Mesendoderm (in vitro differentiated cells): ENCODE measurements around the gene INCA1.

Source experiments
- DNase-seq: peaks from one replicate; pipeline ENCODE4 v3.0.0; 2013
- H2AK5ac ChIP-seq: 2 replicates; pipeline ENCODE4 v1.6.1; 2013; ENCODE audit warnings: low read length, inconsistent platforms
- H2BK120ac ChIP-seq: 2 replicates; pipeline ENCODE4 v1.6.1; 2013; ENCODE audit warnings: low read depth, mild to moderate bottlenecking, low read length, moderate library complexity, mixed read lengths
- H2BK15ac ChIP-seq: replicated peaks from 2 replicates; pipeline ENCODE4 v1.6.1; 2013; ENCODE audit warnings: low read depth, mild to moderate bottlenecking, moderate library complexity
- H2BK5ac ChIP-seq: 2 replicates; pipeline ENCODE4 v1.6.1; 2013; ENCODE audit warnings: low read length, inconsistent platforms
- H3K18ac ChIP-seq: 2 replicates; pipeline ENCODE4 v1.6.1; 2013; ENCODE audit warnings: mild to moderate bottlenecking, low read length, mixed read lengths
- H3K23ac ChIP-seq: one replicate; pipeline ENCODE4 v1.6.1; 2013; ENCODE audit warnings: low read length
- H3K27ac ChIP-seq: 2 replicates; pipeline ENCODE4 v1.5.1; 2013; ENCODE audit warnings: low read depth, mild to moderate bottlenecking, inconsistent platforms, low read length, moderate library complexity
- H3K27me3 ChIP-seq: 2 replicates; pipeline ENCODE4 v1.6.1; 2013; ENCODE audit warnings: low read length, control low read depth, mild to moderate bottlenecking, inconsistent platforms; ENCODE audit not compliant: insufficient read depth, poor library complexity
- H3K36me3 ChIP-seq: 2 replicates; pipeline ENCODE4 v1.6.1; 2013; ENCODE audit warnings: low read length, inconsistent platforms; ENCODE audit not compliant: control insufficient read depth, insufficient read depth
- H3K4ac ChIP-seq: one replicate; pipeline ENCODE4 v1.6.1; 2013; ENCODE audit warnings: low read depth, mild to moderate bottlenecking, low read length, moderate library complexity
- H3K4me1 ChIP-seq: 2 replicates; pipeline ENCODE4 v1.6.1; 2013; ENCODE audit warnings: low read depth, low read length, inconsistent platforms; ENCODE audit not compliant: control insufficient read depth
- H3K4me2 ChIP-seq: 2 replicates; pipeline ENCODE4 v1.6.1; 2013; ENCODE audit warnings: low read length
- H3K4me3 ChIP-seq: 2 replicates; pipeline ENCODE4 v1.5.1; 2013; ENCODE audit warnings: mild to moderate bottlenecking, low read length
- H3K56ac ChIP-seq: one replicate; pipeline ENCODE4 v1.6.1; 2013; ENCODE audit warnings: low read length
- H3K79me1 ChIP-seq: 2 replicates; pipeline ENCODE4 v1.6.1; 2013; ENCODE audit warnings: low read length, inconsistent platforms
- H3K79me2 ChIP-seq: 2 replicates; pipeline ENCODE4 v1.6.1; 2013; ENCODE audit warnings: mild to moderate bottlenecking, low read length; ENCODE audit not compliant: control insufficient read depth, insufficient read depth
- H3K9ac ChIP-seq: 2 replicates; pipeline ENCODE4 v1.6.1; 2013; ENCODE audit warnings: low read length, inconsistent platforms
- H4K5ac ChIP-seq: one replicate; pipeline ENCODE4 v1.6.1; 2013; ENCODE audit warnings: low read length
- H4K8ac ChIP-seq: one replicate; pipeline ENCODE4 v1.6.1; 2013; ENCODE audit warnings: low read depth, mild to moderate bottlenecking, control low read depth, low read length, moderate library complexity
- WGBS: extraction: QIAGEN DNeasy Blood & Tissue Kit; methylation state at CpG from one replicate; pipeline ENCODE4 v1.1.7; 2013; ENCODE audit warnings: low lambda C conversion rate, missing lambda C conversion rate; ENCODE audit not compliant: insufficient coverage; ENCODE audit errors: extremely low coverage; 5-methylcytosine and 5-hydroxymethylcytosine counted together

INCA1 gene

DNA sequence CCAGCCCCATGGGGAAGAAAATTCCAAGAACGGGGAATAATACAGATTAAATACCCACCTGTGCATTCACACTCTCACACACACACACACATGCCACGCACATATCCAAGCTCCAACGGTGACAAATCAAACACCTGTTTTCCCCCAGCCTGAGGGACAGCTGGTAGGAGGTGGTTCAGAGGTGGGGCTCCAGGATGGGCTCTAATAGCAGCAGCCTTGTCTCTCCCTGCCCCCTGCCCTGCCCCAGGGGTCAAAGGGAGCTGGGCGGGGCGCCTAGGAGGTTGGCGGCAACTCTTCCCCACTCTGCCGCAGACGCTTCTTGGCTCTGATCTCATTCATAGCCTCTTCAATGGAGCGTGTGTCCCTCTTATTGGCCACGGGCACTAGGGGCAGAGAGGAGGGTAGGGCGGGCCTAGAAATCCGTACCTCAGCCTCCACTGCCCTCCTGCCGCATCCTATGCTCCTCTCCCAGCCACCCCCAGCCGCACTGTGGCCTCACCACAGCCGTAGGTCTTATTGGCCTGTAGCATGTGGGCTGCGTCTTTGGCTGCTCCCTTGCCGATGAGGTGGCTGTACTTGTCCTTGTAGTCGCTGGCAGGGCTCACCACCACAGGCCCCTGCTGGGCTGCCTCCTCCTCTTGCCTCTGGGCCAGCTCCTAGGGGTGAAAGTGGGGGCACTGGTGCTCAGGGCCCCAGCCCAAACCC is 37.9 kb downstream of the INCA1 start:
- Histone ChIP-seq H4K5ac (no peak overlapping the region), H3K27ac (no peak overlapping the region), H3K79me1 (no peaks in the 10 kb centered on the region), H3K4ac (no peak overlapping the region), H3K79me2 (no peaks in the 10 kb centered on the region), H2BK120ac (no peak overlapping the region), H3K18ac (no peak overlapping the region), H2AK5ac (no peak overlapping the region), H3K56ac (no peak overlapping the region), H2BK15ac (no peak overlapping the region), H3K9ac (no peak overlapping the region), H3K4me1 (no peaks in the 10 kb centered on the region), H3K23ac (no peak overlapping the region), H2BK5ac (no peak overlapping the region), H3K4me3 (no peak overlapping the region), H3K27me3 (no peaks in the 10 kb centered on the region), H4K8ac (no peak overlapping the region), H3K36me3 (peaks cover 4% of the 10 kb centered on the region), H3K4me2 (no peak overlapping the region)
- DNase-seq: no peak
- WGBS: no CpG with 5 or more reads among the region's 18 CpGs

DNA sequence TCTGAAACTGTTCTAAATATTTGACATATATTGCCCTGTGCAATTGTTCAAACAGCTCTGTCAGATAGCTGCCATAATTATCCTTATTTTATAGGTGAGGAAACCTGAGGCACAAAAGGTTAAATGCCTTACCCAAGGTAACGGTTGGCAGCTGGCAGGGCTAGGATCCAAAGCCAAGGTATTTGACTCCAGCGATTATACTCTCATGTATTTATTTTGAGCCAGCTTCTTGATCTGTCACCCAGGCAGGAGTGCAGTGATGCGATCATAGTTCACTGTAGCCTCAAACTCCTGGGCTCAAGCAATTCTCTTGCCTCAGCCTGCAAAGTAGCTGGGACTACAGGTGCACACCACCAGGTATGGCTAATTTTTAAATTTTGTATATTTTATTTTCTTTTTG is 39.2 kb downstream of the INCA1 start:
- H2BK5ac ChIP-seq: no peak overlapping the region
- H4K8ac ChIP-seq: no peak overlapping the region
- H2BK15ac ChIP-seq: no peak overlapping the region
- no peak overlapping the region for H3K23ac ChIP-seq
- no peaks in the 10 kb centered on the region for H3K79me2 ChIP-seq
- no peak overlapping the region for H3K4me2 ChIP-seq
- peaks cover 4% of the 10 kb centered on the region for H3K36me3 ChIP-seq
- no peak overlapping the region for H3K56ac ChIP-seq
- H2BK120ac ChIP-seq: no peak overlapping the region
- no CpG with 5 or more reads among the region's 3 CpGs for WGBS
- H3K4ac ChIP-seq: no peak overlapping the region
- no peak overlapping the region for H3K9ac ChIP-seq
- no peaks in the 10 kb centered on the region for H3K27me3 ChIP-seq
- H3K4me3 ChIP-seq: no peak overlapping the region
- no peak overlapping the region for H3K27ac ChIP-seq
- no peaks in the 10 kb centered on the region for H3K4me1 ChIP-seq
- no peak for DNase-seq
- H3K18ac ChIP-seq: no peak overlapping the region
- no peaks in the 10 kb centered on the region for H3K79me1 ChIP-seq
- no peak overlapping the region for H2AK5ac ChIP-seq
- no peak overlapping the region for H4K5ac ChIP-seq

DNA sequence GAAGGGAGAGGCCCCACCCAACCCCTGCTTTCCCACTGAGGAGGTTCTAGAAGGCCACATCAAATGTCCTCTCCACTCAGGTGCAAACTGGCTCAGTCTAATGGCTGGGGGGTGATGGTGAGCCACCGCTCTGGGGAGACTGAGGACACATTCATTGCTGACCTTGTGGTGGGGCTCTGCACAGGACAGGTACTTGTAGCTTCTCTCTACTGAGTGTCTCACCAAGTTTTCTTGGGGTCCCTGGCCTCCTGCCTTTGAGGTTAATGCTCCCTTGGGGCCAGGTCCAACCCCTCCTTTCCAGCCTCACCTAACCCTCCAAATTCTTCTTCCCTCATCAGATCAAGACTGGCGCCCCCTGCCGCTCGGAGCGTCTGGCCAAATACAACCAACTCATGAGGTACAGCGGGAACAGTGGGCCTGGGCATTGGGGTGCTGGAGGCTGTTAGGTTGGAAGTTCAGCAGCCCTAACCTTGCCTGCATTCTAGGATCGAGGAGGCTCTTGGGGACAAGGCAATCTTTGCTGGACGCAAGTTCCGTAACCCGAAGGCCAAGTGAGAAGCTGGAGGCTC is 40.7 kb downstream of the INCA1 start:
- Histone ChIP-seq H2BK120ac (no peak overlapping the region), H3K4me2 (no peak overlapping the region), H3K23ac (no peak overlapping the region), H3K79me2 (no peaks in the 10 kb centered on the region), H3K56ac (no peak overlapping the region), H2BK15ac (no peak overlapping the region), H4K5ac (no peak overlapping the region), H3K27me3 (no peaks in the 10 kb centered on the region), H3K4ac (no peak overlapping the region), H3K9ac (no peak overlapping the region), H3K36me3 (peaks cover 4% of the 10 kb centered on the region), H3K18ac (no peak overlapping the region), H3K27ac (no peak overlapping the region), H2BK5ac (no peak overlapping the region), H3K4me1 (peaks cover 3% of the 10 kb centered on the region), H3K79me1 (no peaks in the 10 kb centered on the region), H2AK5ac (no peak overlapping the region), H4K8ac (no peak overlapping the region), H3K4me3 (no peak overlapping the region)
- DNase-seq: peak; percentile 58
- no CpG with 5 or more reads among the region's 10 CpGs for WGBS

DNA sequence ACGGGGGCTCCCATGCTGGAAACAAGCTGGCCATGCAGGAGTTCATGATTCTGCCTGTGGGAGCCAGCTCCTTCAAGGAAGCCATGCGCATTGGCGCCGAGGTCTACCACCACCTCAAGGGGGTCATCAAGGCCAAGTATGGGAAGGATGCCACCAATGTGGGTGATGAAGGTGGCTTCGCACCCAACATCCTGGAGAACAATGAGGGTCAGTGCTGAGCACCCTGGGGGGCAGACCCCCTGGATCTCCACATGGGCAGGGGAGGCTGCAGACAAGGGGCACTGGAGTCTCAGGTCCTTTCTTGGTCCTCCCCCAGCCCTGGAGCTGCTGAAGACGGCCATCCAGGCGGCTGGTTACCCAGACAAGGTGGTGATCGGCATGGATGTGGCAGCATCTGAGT is 42.2 kb downstream of the INCA1 start:
- WGBS: no CpG with 5 or more reads among the region's 8 CpGs
- Histone ChIP-seq H3K27me3 (no peaks in the 10 kb centered on the region), H3K4ac (no peak overlapping the region), H3K9ac (no peak overlapping the region), H3K4me3 (no peak overlapping the region), H4K5ac (no peak overlapping the region), H2AK5ac (no peak overlapping the region), H3K23ac (no peak overlapping the region), H2BK15ac (no peak overlapping the region), H3K4me1 (peaks cover 11% of the 10 kb centered on the region), H3K27ac (no peak overlapping the region), H3K18ac (no peak overlapping the region), H2BK5ac (no peak overlapping the region), H2BK120ac (no peak overlapping the region), H3K4me2 (no peak overlapping the region), H3K79me1 (peaks cover 2% of the 10 kb centered on the region), H3K79me2 (no peaks in the 10 kb centered on the region), H3K36me3 (peaks cover 4% of the 10 kb centered on the region), H3K56ac (no peak overlapping the region), H4K8ac (no peak overlapping the region)
- DNase-seq: no peak

DNA sequence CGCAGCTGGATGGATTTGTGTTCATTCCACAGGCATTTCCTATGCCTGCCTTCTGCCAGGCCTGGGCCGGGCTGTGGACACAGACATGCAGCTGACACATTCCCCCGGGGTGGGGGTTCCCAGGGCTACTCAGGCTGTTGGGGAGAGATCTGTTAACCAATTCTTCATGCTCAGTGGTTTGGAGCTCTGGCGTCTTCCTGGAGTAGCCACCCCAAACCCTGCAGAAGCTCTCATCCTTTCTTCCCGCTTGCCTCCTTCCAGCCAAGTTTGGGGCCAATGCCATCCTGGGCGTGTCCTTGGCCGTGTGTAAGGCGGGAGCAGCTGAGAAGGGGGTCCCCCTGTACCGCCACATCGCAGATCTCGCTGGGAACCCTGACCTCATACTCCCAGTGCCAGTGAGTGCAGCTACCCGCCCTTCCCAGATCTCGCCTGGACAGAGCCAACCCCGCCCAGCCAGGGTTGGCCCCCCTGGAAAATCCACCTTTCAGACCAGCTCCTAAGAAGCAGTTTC is 43.8 kb downstream of the INCA1 start:
- no peak overlapping the region for H2AK5ac ChIP-seq
- H3K23ac ChIP-seq: no peak overlapping the region
- no peak overlapping the region for H4K8ac ChIP-seq
- no peak overlapping the region for H3K56ac ChIP-seq
- H3K27ac ChIP-seq: no peak overlapping the region
- H4K5ac ChIP-seq: no peak overlapping the region
- WGBS: no CpG with 5 or more reads among the region's 14 CpGs
- H3K36me3 ChIP-seq: no peaks in the 10 kb centered on the region
- no peak overlapping the region for H2BK15ac ChIP-seq
- H3K4ac ChIP-seq: no peak overlapping the region
- no peak overlapping the region for H3K4me2 ChIP-seq
- H2BK5ac ChIP-seq: no peak overlapping the region
- peaks cover 11% of the 10 kb centered on the region for H3K4me1 ChIP-seq
- H3K27me3 ChIP-seq: no peaks in the 10 kb centered on the region
- no peak overlapping the region for H2BK120ac ChIP-seq
- no peaks in the 10 kb centered on the region for H3K79me2 ChIP-seq
- DNase-seq: no peak
- H3K18ac ChIP-seq: no peak overlapping the region
- H3K79me1 ChIP-seq: peaks cover 2% of the 10 kb centered on the region
- H3K9ac ChIP-seq: no peak overlapping the region
- no peak overlapping the region for H3K4me3 ChIP-seq
